Measurements from ENCODE around the gene NDUFAB1. TPM values are rescaled to one million over a fixed set of nuclear protein-coding genes. Genes with fewer than 3 reads are reported as not detected.
A peak's percentile ranks its signal among the peaks of the same experiment; 100 is the strongest.

The NDUFAB1 gene
- total RNA-seq, 1 donor from 2014 or later = 104 TPM

GRCh38 chr16:23609929-23610328 is 13.8 kb upstream of the NDUFAB1 start:
- Mint-ChIP-seq H3K27me3 (ENCODE audit: low read depth) (no peaks in the 10 kb centered on the region), H3K4me3 (no peak overlapping the region), H3K9me3 (no peaks in the 10 kb centered on the region), H3K27ac (ENCODE audit: unreplicated experiment) (no peak overlapping the region), H3K36me3 (ENCODE audit: low read depth) (no peaks in the 10 kb centered on the region), H3K4me1 (no peaks in the 10 kb centered on the region)
- no peak for DNase-seq (ENCODE audit: low read depth, low spot score)
- no peak for TF ChIP-seq CTCF (conservative IDR thresholded peaks at IDR 0.05)

- no peaks in the 10 kb centered on the region for H3K9me3 Mint-ChIP-seq
- no peaks in the 10 kb centered on the region for H3K4me1 Mint-ChIP-seq
- H3K4me3 Mint-ChIP-seq = no peak overlapping the region
- no peak overlapping the region for H3K27ac Mint-ChIP-seq (ENCODE audit: unreplicated experiment)
- peaks cover 2% of the 10 kb centered on the region for H3K36me3 Mint-ChIP-seq (ENCODE audit: low read depth)
- TF ChIP-seq CTCF (conservative IDR thresholded peaks at IDR 0.05) = no peak
- no peaks in the 10 kb centered on the region for H3K27me3 Mint-ChIP-seq (ENCODE audit: low read depth)
- DNase-seq (ENCODE audit: low read depth, low spot score) = no peak
Observed at GRCh38 chr16:23608194-23608593, 12.1 kb upstream of the NDUFAB1 start.

- TF ChIP-seq CTCF (conservative IDR thresholded peaks at IDR 0.05) = no peak
- no peaks in the 10 kb centered on the region for H3K4me1 Mint-ChIP-seq
Observed at GRCh38 chr16:23607726-23608125, 11.6 kb upstream of the NDUFAB1 start.

GRCh38 chr16:23597003-23597756 is 1.1 kb upstream of the NDUFAB1 start:
- TF ChIP-seq CTCF (conservative IDR thresholded peaks at IDR 0.05) = no peak
- Mint-ChIP-seq H3K9me3 (no peaks in the 10 kb centered on the region), H3K36me3 (ENCODE audit: low read depth) (peaks cover 2% of the 10 kb centered on the region), H3K27me3 (ENCODE audit: low read depth) (no peaks in the 10 kb centered on the region), H3K27ac (ENCODE audit: unreplicated experiment) (no peak overlapping the region), H3K4me3 (peak overlapping the region; percentile 31), H3K4me1 (peaks cover 7% of the 10 kb centered on the region)
- peak; percentile 6 for DNase-seq (ENCODE audit: low read depth, low spot score)

More at GRCh38 chr16:23607726-23608125, 11.6 kb upstream of the NDUFAB1 start:
- Mint-ChIP-seq H3K27ac (ENCODE audit: unreplicated experiment) (no peak overlapping the region), H3K9me3 (no peaks in the 10 kb centered on the region), H3K27me3 (ENCODE audit: low read depth) (no peaks in the 10 kb centered on the region), H3K36me3 (ENCODE audit: low read depth) (peaks cover 2% of the 10 kb centered on the region), H3K4me3 (no peak overlapping the region)
- no peak for DNase-seq (ENCODE audit: low read depth, low spot score)

GRCh38 chr16:23595246-23595950 is 718 bp downstream of the NDUFAB1 start:
- H3K4me3 Mint-ChIP-seq = peak overlapping the region; percentile 93
- H3K9me3 Mint-ChIP-seq = no peaks in the 10 kb centered on the region
- peak; percentile 10 for DNase-seq (ENCODE audit: low read depth, low spot score)
- no peak for TF ChIP-seq CTCF (conservative IDR thresholded peaks at IDR 0.05)
- H3K27ac Mint-ChIP-seq (ENCODE audit: unreplicated experiment) = peak overlapping the region; percentile 43
- peaks cover 11% of the 10 kb centered on the region for H3K4me1 Mint-ChIP-seq
- H3K27me3 Mint-ChIP-seq (ENCODE audit: low read depth) = no peaks in the 10 kb centered on the region
- H3K36me3 Mint-ChIP-seq (ENCODE audit: low read depth) = peaks cover 8% of the 10 kb centered on the region

Measured in neural crest cell (in vitro differentiated cells).